HG03039 (cell line): ENCODE measurements around the gene HHIP.
A peak's percentile ranks its signal among the peaks of the same experiment; 100 is the strongest.
"Not testable (repeated sequence)": the region's sequence is repeated elsewhere in the genome, so short reads cannot be mapped to it uniquely, and the experiment has no call there.

Experiments
- ATAC-seq: cut with Tn5 transposase; IDR thresholded peaks from one replicate; pipeline ENCODE4 v1.9.1; 2021; ENCODE audit warnings: mild to moderate bottlenecking, moderate library complexity; ENCODE audit not compliant: unreplicated experiment

Gene HHIP

DNA sequence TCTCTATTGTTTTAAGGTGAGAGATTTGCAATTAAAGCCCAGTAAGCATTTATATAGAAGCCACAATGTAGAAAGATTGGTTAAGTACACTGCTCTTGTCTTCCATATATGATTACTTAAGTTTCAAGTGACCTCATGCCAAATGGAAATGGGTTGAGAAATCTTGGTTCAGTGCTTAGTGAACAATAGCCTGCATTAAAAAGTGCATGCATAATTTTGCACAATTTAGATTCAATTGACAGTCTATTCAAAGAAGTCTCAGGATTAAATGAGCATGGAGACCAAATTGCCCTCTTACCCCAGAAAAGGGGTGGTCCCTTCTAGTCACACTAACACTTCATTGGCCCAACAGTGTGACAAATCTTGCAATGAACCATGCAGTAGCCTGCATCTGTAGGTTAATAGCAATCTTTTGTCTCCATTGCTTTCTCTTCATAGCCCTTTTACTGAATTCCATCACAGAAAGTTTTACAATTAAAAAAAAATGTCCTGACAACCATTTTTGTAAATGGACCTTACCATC lies 93.6 kb downstream of the HHIP start:
- ATAC-seq: no peak

DNA sequence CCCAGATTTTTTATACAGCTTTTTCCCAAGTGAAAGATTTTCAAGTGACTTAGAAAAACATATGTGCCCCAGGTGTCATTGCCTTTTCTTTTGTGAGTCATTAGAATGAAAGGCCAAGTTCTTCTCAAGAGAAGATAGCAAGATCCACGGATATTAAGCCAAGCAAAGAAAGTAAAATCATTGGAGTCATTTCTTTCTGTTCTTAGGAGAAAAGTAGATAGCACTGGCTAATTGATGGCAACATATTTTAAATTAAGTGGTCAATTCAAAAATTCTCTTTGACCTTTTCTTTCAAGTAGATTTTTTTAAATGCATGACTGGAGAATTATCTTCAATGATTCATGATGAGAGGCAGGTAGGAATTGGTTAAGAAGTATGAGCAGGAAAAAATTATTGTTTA lies 94.4 kb downstream of the HHIP start:
- ATAC-seq: no peak

DNA sequence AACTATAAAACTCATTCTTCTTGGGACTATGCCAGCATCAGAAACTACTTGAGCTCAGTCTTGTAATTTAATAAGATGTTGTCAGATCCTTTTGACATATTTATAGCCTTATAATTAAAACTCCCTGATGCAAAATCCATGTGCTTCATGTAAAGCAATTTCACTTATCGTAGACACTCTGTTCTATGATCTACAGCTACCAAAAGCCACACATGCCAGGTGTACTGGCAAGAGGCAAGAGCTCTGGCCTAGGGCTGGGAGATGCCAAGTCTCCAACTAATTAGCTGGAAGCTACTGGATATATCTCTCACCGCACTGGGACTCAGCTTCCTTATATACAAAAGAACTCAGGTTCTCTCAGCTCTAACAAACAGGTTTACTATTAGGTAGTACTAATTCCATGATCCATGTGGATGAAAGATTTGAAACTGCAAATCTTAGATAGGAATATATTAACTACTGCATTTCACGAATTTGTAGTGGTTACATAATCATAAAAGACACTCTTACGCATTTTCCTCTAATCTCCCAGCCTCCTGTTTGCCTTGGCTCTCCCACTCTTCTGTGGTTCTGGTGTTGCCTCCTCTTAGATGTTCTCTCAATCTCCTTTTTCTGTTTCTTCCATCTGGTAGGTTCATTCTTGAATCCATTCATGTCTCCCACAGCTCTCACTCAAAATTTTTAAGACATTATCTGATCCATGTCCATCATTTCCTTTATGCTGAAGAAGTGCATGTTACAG lies 103.0 kb downstream of the HHIP start:
- ATAC-seq: no peak

DNA sequence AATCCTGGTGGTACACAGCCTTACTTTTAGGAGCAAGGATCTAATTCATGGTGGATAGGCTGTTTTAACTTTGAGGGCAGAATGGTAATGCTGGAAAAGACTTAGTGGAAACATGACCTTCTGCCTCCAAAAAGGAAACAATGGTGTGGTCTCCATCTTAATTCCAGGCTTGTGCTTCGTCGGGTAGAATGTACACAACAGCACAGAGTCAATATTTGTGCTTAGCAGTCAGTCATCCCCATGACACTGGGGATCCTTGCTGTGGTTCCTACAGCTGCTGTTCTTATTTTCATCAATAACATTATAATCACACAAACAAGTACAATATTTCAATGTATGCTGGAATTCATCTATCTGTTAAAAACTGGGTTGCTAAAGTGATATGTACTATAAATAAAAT lies 104.4 kb downstream of the HHIP start:
- ATAC-seq: no peak

DNA sequence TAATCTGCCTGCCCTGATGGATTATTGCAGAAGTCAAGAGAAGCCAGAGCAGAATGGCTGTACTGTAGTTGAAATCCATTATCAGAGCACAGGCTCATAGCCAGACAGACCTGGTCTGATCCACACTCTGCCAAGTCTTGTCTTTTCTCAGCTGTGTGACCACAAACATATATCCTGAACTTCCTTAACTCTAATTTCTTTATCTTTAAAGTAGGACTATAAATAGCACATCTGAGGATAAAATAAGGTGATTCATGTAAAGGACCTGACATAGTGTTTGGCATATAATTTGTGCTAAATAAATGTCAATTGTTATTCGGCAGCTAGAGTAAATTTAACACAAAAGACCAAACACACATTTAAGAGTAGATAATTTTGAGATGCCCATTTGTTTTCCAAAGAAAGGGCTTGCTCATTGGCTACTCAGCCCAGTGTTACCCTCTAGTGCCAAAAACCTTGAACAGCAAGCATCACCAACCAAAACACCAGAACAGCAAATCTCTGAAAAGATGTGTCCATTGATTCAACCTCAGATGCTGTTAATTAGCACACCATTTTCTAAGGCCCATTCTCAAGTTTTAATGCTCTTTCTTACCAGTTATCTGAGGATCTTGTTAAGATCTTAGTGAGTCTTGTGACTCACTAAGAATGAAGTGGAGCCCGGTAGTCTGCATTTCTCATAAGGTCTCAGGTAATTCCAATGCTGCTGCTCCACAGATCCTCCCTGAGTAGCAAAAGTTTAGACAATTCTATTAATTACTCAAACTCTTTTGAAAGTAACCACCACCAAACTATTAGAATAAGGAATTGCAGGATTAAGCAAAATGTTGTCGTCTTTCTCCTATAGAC lies 108.8 kb downstream of the HHIP start:
- no peak for ATAC-seq

DNA sequence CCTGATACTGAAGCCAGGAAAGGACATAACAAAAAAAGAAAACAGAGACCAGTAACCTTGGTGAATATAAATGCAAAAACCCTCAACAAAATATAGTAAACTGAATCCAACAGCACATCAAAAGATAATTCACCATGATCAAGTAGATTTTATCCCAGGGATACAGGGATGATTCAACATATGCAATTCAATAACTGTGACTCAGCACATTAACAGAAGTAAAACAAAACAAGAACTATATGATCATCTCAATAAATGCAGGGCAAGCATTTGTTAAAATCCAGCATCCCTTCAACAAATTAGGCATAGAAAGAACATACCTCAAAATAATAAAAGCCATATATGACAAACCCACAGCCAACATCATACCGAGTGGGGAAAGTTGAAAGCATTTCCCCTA lies 112.0 kb downstream of the HHIP start:
- no peak for ATAC-seq

DNA sequence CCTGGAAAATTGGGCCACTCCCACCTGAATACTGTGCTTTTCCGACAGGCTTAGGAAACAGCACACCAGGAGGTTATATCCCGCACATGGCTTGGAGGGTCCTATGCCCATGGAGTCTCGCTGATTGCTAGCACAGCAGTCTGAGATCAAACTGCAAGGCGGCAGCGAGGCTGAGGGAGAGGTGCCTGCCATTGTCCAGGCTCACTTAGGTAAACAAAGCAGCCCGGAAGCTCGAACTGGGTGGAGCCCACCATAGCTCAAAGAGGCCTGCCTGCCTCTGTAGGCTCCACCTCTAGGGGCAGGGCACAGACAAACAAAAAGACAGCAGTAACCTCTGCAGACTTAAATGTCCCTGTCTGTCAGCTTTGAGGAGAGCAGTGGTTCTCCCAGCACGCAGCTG lies 122.9 kb downstream of the HHIP start:
- ATAC-seq: not testable (repeated sequence)

DNA sequence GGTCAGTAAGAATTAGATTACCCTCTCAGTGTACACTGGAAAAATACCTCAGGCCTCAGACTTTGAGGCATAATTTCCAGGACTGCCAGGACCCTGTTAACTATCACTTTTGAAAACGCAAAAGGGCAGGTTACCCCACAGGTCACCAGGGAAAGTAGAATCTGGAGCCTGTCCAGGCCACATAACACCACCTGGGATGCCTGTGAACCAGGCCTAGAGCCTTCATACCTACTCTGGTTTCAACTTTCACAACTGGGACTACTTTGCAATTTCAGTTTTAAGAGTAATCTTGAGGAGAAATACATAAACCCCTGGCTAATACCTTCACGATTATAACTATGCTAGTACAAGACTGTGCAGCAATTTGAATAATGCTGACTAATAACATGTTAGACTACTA lies 132.4 kb downstream of the HHIP start:
- no peak for ATAC-seq

DNA sequence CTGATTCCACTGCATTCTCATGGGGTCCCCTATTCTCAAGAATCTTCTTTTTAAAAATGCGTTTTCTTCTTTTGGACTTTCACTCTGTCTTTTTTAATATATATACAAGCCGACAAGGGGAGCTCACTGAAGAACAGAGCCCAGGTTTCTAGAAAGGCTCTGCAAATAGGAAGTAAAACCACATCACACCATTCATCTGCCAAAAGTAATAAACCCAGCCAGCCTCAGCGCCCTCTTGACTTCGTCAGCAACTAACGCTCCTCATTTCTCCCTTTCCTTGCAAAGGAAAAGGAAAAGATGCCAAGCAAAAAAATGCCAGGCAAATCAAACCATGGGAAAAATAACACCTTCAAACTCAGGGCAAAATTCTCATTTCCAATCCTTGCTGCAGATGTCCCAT lies 136.4 kb downstream of the HHIP start:
- no peak for ATAC-seq

DNA sequence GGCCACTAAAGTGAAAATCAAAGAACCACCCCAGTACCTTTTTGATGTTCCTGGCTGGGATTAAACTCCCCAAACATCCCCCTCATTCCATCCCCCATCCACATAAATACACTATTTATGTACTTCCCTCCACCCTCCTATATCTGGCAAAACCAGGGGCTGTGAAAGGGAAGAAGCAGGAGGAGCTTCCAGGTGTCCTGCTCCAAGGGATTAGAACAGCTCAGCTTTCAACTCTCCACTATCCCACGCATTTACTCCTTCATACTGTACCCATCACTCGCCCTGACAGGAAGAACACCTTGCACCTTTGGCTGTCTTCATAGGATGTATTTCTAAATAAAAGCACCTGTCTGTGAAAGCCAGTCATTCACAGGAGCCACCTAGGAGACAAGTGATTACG lies 140.0 kb downstream of the HHIP start:
- no peak for ATAC-seq

DNA sequence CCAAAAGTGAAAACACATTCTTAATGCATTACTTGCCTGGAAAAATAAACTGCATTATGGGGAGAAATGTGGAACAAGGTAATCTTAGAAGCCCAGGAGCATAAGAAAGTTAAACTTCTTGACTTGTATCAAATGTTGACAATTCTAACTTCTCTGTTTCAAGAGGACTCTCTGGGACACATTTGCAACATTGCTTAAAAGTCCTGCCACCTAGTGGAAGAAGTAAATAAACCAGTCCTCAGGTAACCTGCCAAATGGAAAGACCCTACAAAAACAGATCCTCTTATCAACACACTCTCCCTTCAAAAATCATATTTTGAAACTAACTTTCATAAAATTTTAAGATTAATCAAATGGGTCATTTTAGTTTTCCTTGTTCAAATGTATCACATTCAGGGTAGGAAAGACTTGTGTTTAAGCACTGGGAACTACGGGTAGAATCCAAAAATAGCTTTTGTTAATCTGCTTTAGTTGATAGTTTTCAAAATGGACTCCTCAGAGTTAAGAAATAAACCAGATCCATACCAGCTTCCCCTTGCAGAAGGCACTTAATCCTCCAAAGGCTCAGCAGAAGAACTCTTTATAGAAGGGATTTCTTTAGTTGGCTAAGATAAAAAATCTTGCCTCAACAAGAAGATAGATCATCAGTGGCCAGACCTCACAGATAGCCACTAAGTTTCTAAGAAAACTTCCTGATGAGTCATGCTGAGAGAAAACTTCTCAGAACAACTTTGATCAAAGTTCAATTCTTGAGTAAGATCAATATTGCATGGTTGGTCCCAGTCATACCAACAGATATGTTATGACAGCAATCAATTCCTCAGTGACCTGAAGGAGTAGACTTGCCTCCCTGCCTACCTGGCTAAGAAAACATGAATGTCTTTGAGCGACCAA lies 141.7 kb downstream of the HHIP start:
- peak; percentile 77 for ATAC-seq

DNA sequence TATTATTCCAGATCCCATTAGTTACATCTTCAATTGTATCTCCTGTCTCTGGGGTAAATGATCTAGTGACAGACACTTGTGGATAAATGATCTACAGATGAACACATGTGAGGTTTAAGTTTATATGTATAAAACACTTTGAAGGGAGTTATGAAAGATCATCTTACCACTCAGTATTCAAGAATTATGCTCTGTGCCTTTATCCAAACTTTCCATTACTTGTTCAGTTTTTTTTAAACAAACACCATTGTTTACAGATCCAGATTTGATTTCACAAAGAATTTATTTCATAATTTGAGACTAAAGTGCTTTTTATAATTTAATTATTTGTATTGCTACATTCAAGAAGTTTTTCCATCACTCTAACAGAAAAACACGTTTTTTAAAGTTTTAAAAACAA lies 142.5 kb downstream of the HHIP start:
- ATAC-seq: no peak

DNA sequence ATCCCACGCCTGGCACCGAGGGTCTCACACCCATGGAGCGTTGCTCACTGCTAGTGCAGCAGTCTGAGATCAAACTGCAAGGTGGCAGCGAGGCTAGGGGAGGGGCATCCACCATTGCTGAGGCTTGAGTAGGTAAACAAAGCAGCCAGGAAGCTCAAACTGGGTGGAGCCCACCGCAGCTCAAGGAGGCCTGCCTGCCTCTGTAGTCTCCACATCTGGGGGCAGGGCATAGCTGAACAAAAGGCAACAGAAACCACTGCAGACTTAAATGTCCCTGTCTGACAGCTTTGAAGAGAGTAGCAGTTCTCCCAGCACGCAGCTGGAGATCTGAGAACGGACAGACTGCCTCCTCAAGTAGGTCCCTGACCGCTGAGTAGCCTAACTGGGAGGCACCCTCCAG lies 146.0 kb downstream of the HHIP start:
- not testable (repeated sequence) for ATAC-seq
